OCI-LY7 (cell line): ENCODE measurements around the gene FCRL2. TPM values are rescaled to one million over a fixed set of nuclear protein-coding genes. Genes with fewer than 3 reads are reported as not detected.
A peak's percentile ranks its signal among the peaks of the same experiment; 100 is the strongest.

ENCODE experiments used
- BruUV-seq: library from RNA; stranded (reverse); fragments of 400-500 nt; replicated peaks from 2 replicates; lab custom pipeline; 2021; lab: Mats Ljungman, UMichigan
- CTCF ChIA-PET: fragments of 300-600 bp; sonication (Branson Sonifier 250); formaldehyde crosslinking; loops from one replicate; lab custom pipeline; 2022; ENCODE audit warnings: antibody characterized with exemption; ENCODE audit not compliant: unreplicated experiment; lab: Charles Lee
- POLR2A ChIA-PET: fragments of 300-600 bp; sonication (Branson Sonifier 250); formaldehyde crosslinking; loops from one replicate; lab custom pipeline; 2022; ENCODE audit warnings: antibody characterized with exemption; lab: Charles Lee
- DNase-seq: peaks from one replicate; pipeline ENCODE4 v3.0.0-alpha.2; 2015; ENCODE audit warnings: low spot score
- H2AFZ ChIP-seq: fragments of 200-600 bp; sonication (generic), shearing (Covaris generic); 2 replicates; pipeline ENCODE4 v1.6.1; 2014; ENCODE audit warnings: mild to moderate bottlenecking, antibody characterized with exemption, low read length, moderate library complexity
- H3K27ac ChIP-seq: fragments of 200-600 bp; sonication (generic); 2 replicates; pipeline ENCODE4 v1.5.1; 2014; ENCODE audit warnings: mixed run types, low read depth, mild to moderate bottlenecking, moderate library complexity, low read length, inconsistent platforms; ENCODE audit not compliant: poor library complexity, severe bottlenecking
- H3K36me3 ChIP-seq: fragments of 200-600 bp; sonication (generic); 2 replicates; pipeline ENCODE4 v1.6.1; 2014; ENCODE audit warnings: mild to moderate bottlenecking, antibody characterized with exemption, low read length, moderate library complexity, mixed read lengths; ENCODE audit not compliant: insufficient read depth
- H3K4me1 ChIP-seq: fragments of 200-600 bp; sonication (generic); 2 replicates; pipeline ENCODE4 v1.5.1; 2014; ENCODE audit warnings: mild to moderate bottlenecking, low read length; ENCODE audit not compliant: insufficient read depth, poor library complexity, severe bottlenecking
- H3K4me2 ChIP-seq: fragments of 200-600 bp; sonication (generic); 2 replicates; pipeline ENCODE4 v1.6.1; 2014; ENCODE audit warnings: mild to moderate bottlenecking, low read length
- H3K4me3 ChIP-seq: fragments of 200-600 bp; sonication (generic); 2 replicates; pipeline ENCODE4 v1.5.1; 2014; ENCODE audit warnings: mild to moderate bottlenecking, low read depth, low read length; ENCODE audit not compliant: poor library complexity, severe bottlenecking
- H3K79me2 ChIP-seq: fragments of 200-600 bp; sonication (generic); 2 replicates; pipeline ENCODE4 v1.6.1; 2016; ENCODE audit warnings: low read depth, mild to moderate bottlenecking, low read length, moderate library complexity, mixed read lengths; ENCODE audit not compliant: insufficient read depth
- H3K9me2 ChIP-seq: fragments of 200-600 bp; sonication (generic); 2 replicates; pipeline ENCODE4 v1.6.1; 2016; ENCODE audit warnings: mild to moderate bottlenecking, low read length, mixed read lengths; ENCODE audit not compliant: insufficient read depth
- H3K9me3 ChIP-seq: fragments of 200-600 bp; sonication (generic); 2 replicates; pipeline ENCODE4 v1.6.1; 2014; ENCODE audit warnings: mild to moderate bottlenecking, mixed run types, low read length, mixed read lengths
- H4K20me1 ChIP-seq: fragments of 200-600 bp; sonication (generic); 2 replicates; pipeline ENCODE4 v1.6.1; 2014; ENCODE audit warnings: mild to moderate bottlenecking, antibody characterized with exemption, low read length, moderate library complexity, mixed read lengths; ENCODE audit not compliant: insufficient read depth
- EZH2phosphoT487 ChIP-seq: fragments of 200-600 bp; sonication (generic); IDR thresholded peaks from 2 replicates; pipeline ENCODE4 v1.6.1; 2018; ENCODE audit warnings: low read depth, borderline replicate concordance, mild to moderate bottlenecking, mixed run types, antibody characterized with exemption, low read length, moderate library complexity, mixed read lengths
- intact Hi-C: fragments of 100-400 bp; cut with micrococcal nuclease; formaldehyde crosslinking; loops from one replicate; pipeline ENCODE4 v1.10.0; 2022; ENCODE audit not compliant: unreplicated experiment
- total RNA-seq, 2 experiments: library from RNA; depleted of rRNA in 1 of 2; stranded (reverse); fragments of >200 nt in 1 of 2; shearing (Covaris generic) in 1 of 2; gene quantifications; 2 replicates each; pipeline ENCODE4 v1.2.3, GENCODE V29; 2014 to 2022
- TF ChIP-seq, protein P1 (sequence below): fragments of 200-600 bp; sonication (generic); conservative IDR thresholded peaks from 2 replicates; pipeline ENCODE4 v1.5.1; 2014; ENCODE audit warnings: mild to moderate bottlenecking, antibody characterized with exemption, low read length, moderate library complexity, mixed read lengths

Gene FCRL2
- total RNA-seq, 2 experiments from 2014 or later: 6.6 to 11.5 TPM

DNA sequence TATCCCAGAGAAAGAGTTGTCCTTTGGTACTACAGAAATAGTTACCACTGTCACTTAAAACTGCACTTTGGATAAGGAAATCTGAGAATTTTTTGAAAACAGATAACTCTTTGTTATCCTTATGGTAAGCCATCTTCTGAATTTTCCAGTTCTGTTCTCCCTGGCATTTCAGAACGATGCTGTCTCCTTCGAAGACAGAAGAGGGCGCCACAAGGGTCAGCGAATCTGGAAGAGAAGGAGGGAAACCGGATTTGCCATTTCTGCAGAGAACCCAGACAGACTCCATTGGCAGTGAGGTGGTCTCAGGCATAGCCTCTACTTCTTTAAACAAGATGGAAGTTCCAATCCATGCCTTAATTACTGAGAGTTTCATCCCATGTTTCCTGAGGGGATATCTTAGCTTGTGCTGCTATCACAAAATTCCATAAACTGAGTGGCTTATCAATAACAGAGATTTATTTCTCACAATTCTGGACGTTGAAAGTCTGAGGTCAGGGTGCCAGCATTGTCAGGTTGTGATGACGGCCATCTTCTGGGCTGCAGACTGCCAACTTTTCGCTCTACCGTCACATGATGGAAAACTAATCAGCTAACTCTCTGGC, 6.4 kb downstream of the FCRL2 start:
- Histone ChIP-seq H3K9me3 (no peaks in the 10 kb centered on the region), H3K27ac (no peak overlapping the region), H3K4me2 (no peak overlapping the region), H3K4me3 (no peak overlapping the region), H3K36me3 (no peaks in the 10 kb centered on the region), H3K79me2 (no peaks in the 10 kb centered on the region), H2AFZ (no peak overlapping the region), H3K9me2 (no peaks in the 10 kb centered on the region), H4K20me1 (no peaks in the 10 kb centered on the region), H3K4me1 (peaks cover 36% of the 10 kb centered on the region)
- POLR2A ChIA-PET: no interaction called here
- no TSS peak for BruUV-seq
- CTCF ChIA-PET: interaction anchor here (1.2 kb wide), 1 partner anchor 191 kb away, joined by 3 read pairs; no protein-coding TSS in a partner anchor
- TF ChIP-seq, protein P1, sequence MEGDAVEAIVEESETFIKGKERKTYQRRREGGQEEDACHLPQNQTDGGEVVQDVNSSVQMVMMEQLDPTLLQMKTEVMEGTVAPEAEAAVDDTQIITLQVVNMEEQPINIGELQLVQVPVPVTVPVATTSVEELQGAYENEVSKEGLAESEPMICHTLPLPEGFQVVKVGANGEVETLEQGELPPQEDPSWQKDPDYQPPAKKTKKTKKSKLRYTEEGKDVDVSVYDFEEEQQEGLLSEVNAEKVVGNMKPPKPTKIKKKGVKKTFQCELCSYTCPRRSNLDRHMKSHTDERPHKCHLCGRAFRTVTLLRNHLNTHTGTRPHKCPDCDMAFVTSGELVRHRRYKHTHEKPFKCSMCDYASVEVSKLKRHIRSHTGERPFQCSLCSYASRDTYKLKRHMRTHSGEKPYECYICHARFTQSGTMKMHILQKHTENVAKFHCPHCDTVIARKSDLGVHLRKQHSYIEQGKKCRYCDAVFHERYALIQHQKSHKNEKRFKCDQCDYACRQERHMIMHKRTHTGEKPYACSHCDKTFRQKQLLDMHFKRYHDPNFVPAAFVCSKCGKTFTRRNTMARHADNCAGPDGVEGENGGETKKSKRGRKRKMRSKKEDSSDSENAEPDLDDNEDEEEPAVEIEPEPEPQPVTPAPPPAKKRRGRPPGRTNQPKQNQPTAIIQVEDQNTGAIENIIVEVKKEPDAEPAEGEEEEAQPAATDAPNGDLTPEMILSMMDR: peak; percentile 89
- TF ChIP-seq EZH2phosphoT487: no peak
- intact Hi-C loops: loop anchor here (5.0 to 10.0 kb wide), 4 partner anchors 46 to 396 kb away; no protein-coding TSS in a partner anchor
- no peak for DNase-seq

DNA sequence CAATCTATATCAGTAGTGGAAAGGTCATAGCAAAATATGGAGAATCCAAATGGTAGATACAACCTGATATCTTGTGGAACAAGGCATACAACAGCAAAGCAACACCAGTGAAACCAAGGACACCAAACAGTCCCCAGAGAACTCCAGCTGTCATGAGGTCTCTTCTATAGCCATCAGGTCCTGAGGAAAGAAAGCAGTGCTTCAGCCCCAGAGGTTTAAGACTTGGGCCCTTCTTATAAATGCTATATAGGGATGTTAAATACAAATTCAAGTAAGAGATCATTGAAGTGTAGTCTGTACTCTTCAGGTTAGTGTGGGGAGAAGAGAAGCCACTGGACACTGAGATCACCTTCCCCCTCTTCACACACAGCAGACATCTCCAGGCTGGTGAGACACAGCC, 10.1 kb downstream of the FCRL2 start:
- TF ChIP-seq, protein P1: no peak
- TF ChIP-seq EZH2phosphoT487: no peak
- peaks cover 6% of the 10 kb centered on the region for H3K4me1 ChIP-seq
- H3K9me2 ChIP-seq: no peaks in the 10 kb centered on the region
- no peak for DNase-seq
- no peak overlapping the region for H2AFZ ChIP-seq
- H3K27ac ChIP-seq: no peak overlapping the region
- no peak overlapping the region for H3K4me3 ChIP-seq
- ChIA-PET POLR2A (interaction anchor here (0.6 kb wide), 1 partner anchor 85 kb away, joined by 3 read pairs; no protein-coding TSS in a partner anchor), CTCF (no interaction called here)
- no peaks in the 10 kb centered on the region for H3K36me3 ChIP-seq
- H3K9me3 ChIP-seq: no peaks in the 10 kb centered on the region
- H3K79me2 ChIP-seq: no peaks in the 10 kb centered on the region
- BruUV-seq: no TSS peak
- H4K20me1 ChIP-seq: no peaks in the 10 kb centered on the region
- no peak overlapping the region for H3K4me2 ChIP-seq
- intact Hi-C loops: no loop called here

DNA sequence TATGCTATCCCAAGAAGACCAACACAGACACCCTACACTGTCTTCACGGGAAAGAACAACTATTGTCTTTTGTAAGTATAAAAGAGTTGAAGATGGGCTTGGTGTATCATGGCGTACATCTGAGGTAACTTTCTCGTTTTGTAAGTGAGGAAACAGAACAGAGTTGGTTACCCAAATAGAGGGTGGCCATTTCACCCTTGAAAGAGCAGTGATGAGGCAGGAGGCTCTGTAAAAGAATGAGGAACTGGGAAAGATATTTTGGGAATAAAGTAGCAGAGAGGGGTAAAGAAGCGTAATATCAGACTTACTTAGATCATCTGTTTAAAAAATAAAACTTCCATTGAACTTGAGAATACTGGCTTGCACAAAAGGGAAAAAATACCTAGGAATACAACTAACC, 18.9 kb downstream of the FCRL2 start:
- peaks cover 18% of the 10 kb centered on the region for H3K9me3 ChIP-seq
- no TSS peak for BruUV-seq
- peak overlapping the region; percentile 4 for H3K4me3 ChIP-seq
- no peaks in the 10 kb centered on the region for H3K9me2 ChIP-seq
- CTCF ChIA-PET: no interaction called here
- no peak for DNase-seq
- peaks cover 8% of the 10 kb centered on the region for H3K4me1 ChIP-seq
- POLR2A ChIA-PET: interaction anchor here (0.6 kb wide), 1 partner anchor 296 kb away, joined by 6 read pairs; no protein-coding TSS in a partner anchor
- H3K4me2 ChIP-seq: peak overlapping the region; percentile 43
- TF ChIP-seq EZH2phosphoT487: no peak
- TF ChIP-seq, protein P1: no peak
- intact Hi-C loops: loop anchor here (10.0 kb wide), 1 partner anchor 103 kb away; no protein-coding TSS in a partner anchor
- no peak overlapping the region for H2AFZ ChIP-seq
- peaks cover 17% of the 10 kb centered on the region for H3K36me3 ChIP-seq
- H4K20me1 ChIP-seq: no peaks in the 10 kb centered on the region
- H3K79me2 ChIP-seq: no peaks in the 10 kb centered on the region
- no peak overlapping the region for H3K27ac ChIP-seq
